RPMI8226 (cell line): ENCODE measurements around the gene PFDN5.

Experiments used
- DNase-seq: peaks from one replicate; pipeline ENCODE4 v3.0.0-alpha.2; 2015

PFDN5 gene

DNA sequence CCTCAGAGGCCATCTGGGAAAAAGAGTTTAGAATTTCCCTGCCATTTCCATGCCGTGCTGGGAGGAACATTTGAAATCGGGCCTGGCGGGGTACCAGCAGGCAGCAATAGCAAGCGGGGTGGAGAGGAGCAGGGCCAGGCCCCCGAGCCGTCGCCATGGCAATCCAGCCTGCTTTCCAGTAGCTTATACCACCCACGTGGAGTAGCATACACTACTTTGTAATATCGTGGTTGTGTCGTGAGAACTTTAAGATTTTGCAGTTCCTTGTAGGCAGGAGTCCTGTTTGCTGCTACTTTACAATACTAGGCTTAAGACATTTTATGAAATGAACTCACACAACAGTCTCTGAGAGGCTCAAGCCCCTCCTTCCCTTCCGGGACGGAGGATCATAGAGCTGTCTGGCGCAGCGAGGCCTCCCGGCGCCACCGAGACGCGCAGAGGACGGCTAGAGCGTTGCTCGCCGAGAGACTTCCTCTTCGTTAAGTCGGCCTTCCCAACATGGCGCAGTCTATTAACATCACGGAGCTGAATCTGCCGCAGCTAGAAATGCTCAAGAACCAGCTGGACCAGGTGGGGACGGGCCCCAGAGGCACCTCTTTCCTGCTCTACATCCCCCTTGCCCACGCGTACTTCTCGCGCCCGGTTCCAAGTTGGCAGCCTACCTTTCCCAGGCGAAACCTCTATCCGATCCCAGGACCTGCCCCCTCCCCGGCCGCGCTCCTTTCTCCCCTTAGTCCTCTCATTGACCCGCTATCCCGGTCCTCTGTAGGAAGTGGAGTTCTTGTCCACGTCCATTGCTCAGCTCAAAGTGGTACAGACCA lies at the start of gene PFDN5:
Gene PFDN5, plus strand, starts transcription at position 473 of the 821 bp plus-strand sequence. Its CDS starts 26 bp downstream, at position 499.
- peak; percentile 92 for DNase-seq

DNA sequence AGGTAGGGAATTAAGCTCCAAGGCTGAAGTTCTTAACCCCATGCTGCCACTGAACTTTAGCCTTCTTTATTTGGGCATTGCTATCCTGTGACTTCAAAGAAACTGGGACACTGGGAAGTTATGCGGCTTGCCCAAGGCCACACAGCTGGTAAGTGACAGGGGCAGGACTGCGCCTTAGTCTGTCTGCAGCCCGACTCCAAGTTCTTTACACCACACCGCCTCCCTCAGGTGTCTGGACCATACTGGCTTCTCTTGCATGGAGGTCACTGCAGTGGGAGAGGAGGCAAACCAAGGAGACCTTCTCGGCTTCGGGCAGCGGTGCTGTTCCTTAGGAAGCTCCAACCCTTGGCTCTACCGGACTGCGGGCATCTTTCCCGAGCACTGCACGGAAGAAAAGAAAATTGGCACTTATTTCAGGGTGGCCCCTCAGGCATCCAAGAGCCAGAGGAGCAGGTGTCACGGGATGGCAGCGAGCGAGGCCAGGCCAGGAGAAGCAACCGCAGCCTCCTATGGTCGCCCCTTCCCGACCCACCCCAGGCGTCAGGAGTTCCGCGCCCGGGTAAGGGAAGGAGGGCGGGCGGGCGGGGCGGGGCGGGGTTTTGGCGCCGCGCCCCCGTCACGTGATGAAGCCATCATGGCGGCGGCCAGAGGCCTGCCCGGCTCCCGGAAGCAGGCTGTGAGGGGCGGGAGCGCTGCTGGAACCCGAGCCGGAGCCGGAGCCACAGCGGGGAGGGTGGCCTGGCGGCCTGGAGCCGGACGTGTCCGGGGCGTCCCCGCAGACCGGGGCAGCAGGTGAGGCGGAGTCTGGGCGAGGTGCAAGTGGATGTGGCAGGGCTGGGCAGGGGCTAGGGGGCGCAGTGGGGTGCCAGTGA lies 43.6 kb upstream of the PFDN5 start:
- peak; percentile 87 for DNase-seq

DNA sequence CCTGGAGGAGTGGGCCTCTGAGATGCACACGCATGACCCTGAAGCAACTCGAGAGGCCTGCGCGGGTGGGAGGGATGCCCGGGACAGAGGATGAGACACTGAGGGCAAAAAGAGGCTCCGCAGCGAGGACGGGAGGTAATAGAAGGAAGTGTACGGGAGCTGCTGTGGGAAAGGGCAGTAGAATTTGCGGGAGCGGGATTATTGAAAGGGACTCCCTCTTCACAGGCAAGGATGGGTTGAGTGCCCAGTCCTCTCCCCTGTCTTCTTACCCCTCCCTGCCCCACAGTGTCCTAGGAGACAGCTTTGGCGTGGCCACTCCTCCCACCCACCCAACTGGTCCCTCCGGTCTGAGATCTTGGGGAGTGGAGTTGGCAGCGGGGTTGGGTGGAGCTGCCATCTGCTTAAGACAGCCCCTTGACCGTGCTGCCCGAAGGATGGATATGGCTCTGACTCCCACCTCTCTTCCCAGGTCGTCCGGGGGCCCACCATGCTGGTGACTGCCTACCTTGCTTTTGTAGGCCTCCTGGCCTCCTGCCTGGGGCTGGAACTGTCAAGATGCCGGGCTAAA lies 42.9 kb upstream of the PFDN5 start:
- no peak for DNase-seq

DNA sequence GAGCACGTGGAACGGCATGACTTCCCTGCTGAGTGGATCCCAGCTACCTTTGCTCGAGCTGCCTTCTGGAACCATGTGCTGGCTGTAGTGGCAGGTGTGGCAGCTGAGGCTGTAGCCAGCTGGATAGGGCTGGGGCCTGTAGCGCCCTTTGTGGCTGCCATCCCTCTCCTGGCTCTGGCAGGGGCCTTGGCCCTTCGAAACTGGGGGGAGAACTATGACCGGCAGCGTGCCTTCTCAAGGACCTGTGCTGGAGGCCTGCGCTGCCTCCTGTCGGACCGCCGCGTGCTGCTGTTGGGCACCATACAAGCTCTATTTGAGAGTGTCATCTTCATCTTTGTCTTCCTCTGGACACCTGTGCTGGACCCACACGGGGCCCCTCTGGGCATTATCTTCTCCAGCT lies 42.0 kb upstream of the PFDN5 start:
- DNase-seq = no peak

DNA sequence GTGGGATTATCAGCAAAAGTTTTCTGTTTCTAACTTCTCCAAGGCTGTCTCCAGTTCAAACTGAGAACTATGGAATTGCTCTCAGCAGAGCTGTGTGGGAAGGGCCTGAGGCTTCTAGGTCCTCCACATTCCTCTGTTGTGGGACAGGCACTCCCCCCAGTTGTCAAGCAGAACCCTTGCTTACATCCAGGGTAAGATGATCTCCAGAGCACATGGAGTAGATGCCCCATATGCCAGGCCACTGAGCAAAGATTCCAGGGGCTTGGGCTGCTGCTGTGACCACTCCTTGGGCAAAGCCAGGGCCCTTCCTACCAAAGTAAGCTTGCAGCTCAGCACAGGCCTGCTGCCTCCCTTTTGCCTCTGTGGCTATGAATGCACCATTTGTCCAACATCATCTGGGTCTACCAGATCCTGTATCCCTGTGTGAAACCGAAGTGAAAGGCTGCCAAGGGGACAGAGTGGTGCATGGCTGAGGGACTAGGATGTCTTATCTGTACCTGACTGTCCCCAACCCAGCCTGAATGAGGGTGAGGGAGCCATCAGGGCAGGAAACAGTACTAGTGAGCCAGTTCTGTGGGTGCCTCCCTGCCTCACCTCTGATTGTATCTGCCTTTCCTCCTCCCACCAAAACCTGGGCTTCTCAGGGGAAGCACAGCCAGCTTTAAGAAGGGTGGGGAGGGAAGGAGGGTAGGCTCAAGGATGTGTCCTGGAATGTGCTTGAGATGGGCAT lies 40.4 kb upstream of the PFDN5 start:
- DNase-seq = no peak

DNA sequence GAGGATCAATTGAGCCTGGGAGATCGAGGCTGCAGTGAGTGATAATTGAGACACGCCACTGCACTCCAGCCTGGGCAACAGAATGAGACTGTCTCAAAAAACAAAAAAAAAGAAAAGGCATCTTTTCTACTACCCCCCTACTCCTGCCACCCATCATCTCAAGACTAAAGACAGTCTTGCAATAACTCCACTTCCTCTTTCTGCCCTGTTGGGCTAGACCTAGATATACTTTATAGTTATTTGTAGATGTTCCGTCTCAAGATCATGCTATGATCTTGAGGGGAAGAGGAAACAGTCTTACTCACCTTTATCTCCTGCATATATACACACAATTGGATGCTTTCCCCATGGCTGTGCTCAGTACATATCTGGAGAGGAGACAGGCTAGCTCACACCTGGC lies 39.3 kb upstream of the PFDN5 start:
- no peak for DNase-seq

DNA sequence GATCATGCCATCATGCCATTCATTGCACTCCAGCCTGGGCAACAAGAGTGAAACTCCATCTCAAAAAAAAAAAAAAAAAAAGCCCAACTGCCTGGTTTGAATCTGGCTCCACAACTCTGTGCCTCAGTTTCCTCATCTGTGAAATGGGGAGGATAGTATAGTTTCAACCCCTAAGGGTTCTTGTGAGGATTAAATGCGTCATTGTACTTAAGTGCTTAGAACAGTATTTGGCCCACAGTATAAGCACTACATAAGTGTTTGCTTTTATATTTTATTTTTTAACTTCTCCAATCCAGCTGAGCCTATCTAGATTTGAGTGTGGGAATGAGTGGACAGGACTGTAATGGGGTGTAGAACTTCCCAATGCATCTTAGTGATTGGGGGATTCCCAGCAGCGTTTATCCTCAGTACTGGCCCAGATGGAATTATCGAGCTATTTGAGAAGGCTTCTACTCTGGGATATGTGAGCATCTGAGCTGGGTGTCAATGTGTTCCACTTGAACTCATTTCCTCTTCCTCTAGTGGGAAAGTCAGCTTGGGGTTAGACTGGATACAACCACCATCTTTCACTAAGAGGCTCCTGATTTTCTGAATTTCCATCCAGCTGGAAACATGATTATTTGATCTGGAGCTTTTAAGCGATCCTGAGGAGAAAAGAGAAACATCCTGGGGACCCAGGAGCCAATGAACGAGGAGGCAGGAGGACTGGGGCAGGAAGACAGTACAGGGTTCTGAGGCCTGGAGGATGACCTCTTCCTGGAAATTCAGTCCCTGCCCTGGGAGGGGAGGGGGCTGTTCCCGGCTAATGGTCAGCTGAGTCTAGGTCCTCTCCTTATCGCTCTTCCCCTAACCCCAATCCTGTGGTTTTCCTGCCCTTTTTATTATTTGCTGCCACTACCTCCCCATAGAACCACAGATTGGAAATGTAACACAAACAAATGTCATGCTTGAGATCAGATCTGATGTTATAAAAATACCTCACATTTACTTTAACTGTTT lies 36.5 kb upstream of the PFDN5 start:
- no peak for DNase-seq

DNA sequence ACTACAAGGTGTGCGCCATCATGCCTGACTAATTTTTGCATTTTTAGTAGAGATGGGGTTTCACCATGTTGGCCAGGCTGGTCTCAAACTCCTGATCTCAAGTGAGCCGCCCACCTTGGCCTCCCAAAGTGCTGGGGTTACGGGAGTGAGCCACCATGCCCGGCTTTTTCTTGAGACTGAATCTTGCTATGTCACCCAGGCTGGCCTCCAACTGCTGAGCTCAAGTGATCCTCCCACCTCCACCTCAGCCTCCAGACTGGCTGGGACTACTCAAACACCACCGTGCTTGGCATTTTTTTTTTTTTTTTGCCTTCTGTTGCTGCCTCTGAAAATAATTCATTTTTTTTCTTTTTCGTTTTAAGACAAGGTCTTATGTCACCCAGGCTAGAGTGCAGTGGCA lies 35.5 kb upstream of the PFDN5 start:
- no peak for DNase-seq

DNA sequence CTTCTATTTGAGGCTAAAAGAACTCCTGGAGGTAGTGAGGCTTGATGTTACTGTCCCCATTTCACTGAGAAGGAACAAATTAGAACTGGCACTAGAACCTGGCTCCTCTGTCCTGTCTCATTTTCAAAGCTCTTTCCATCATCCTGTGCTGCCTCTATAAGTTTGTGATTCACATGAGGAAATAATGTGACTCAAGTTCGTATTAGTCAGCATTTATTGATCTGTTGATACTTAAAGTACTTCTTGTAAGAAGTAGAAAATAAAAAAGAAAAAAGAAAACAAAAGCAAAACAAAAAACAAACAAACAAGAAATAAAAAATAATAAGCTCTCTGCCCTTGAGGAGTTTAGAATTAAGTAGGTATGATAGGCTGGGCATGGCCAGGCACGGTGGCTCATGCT lies 29.6 kb upstream of the PFDN5 start:
- DNase-seq = no peak

DNA sequence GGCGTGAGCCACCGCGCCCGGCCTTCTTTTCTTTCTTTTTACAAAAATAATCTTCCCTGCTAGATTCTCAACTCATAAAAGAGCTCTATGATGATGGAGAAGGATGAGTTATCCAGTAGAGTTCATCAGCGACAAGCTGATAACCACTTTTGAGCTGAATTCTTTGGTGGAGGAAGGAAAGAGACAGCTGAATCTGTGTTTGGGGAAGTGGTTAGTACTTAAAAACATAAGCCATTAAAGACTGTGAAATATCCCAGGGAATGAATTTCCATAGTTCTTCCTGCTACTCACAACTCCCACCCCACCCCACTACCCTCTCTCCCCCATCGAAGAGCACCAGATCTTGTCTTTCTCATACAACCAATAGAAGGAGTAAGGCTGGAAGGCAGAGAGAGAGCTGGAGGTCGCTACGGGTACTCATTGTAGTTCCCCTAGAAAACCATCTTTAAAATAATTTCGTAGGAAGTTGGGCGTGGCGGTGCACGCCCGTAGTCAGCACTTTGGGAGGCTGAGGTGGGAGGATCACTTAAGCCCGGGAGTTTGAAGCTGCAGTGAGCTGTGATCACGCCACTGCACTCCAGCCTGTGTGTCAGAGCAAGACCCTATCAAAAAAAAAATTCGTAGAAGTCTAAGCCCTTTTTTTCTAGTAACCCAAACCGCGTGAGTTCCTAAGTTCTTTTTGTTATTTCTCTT lies 27.9 kb upstream of the PFDN5 start:
- DNase-seq = peak; percentile 53

DNA sequence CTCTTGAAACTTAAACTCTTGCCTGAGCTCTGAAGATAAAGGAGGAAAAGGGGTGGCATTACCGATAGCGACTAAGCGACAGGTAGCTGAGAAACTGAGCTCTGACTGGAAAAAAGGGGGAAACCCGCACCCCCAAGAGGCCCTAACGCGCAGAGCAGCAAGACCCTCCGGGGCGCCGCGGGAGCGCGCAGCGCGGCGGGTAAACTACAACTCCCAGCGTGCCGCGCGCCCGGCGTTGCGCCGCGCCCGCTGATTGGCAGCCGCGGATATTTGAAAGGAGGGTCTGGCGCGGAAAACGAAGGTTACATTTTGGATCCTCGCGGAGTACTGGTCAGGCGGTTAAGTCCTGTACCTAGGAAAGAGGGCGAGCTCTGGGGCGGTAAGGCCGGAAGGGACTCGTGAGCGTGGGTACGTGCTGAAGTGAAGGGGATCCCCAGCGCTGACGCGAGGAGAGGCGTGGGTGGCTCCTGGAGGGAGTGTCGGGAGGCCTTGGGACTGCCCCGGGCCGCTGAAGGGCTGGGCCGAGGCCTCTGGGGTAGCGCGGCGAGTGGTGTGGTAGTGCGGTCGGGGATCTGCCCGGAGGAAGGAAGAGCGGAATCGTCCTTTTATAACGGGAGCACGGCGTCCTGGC lies 27.2 kb upstream of the PFDN5 start, which contains the start of gene ESPL1:
Gene ESPL1, plus strand, starts transcription at position 301 of the 631 bp plus-strand sequence. CDS start 468 bp downstream, outside the sequence.
- DNase-seq = peak; percentile 83

DNA sequence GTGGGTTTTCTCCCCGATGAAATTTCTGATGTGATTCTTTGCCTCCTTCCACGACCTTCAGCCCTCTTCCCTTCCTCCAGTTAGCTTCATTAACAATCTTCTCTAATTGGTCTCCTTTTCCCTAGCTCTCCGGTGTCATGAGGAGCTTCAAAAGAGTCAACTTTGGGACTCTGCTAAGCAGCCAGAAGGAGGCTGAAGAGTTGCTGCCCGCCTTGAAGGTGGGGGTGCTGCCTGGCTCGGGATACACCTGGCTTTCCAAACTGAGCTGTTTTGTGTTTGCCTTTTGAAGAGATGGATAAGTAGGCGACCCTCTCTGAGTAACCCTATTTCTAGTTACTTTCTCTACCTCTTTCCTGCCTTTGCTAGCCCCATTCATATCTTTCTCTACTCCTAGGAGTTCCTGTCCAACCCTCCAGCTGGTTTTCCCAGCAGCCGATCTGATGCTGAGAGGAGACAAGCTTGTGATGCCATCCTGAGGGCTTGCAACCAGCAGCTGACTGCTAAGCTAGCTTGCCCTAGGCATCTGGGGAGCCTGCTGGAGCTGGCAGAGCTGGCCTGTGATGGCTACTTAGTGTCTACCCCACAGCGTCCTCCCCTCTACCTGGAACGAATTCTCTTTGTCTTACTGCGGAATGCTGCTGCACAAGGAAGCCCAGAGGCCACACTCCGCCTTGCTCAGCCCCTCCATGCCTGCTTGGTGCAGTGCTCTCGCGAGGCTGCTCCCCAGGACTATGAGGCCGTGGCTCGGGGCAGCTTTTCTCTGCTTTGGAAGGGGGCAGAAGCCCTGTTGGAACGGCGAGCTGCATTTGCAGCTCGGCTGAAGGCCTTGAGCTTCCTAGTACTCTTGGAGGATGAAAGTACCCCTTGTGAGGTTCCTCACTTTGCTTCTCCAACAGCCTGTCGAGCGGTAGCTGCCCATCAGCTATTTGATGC lies 26.4 kb upstream of the PFDN5 start:
- DNase-seq = peak; percentile 21

DNA sequence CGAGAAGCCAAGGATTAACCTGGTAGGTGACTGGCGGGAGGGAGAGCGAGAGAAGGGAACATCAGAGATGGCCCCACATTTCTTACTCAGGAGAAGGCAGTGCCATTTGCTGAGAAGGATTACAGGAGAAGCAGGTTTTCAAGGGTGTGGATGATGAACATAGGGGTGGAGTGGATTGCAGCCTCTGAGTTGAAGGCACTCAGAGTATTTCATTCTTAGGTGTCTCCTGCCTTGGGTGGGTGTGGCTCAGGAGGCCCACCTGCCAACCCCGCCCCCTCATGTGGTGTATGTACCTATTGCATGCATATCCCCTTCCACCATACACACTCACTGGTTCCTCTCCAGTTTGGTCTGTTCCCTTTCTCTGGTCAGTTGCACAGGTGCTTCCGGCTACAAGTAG lies 20.9 kb upstream of the PFDN5 start:
- DNase-seq = no peak

DNA sequence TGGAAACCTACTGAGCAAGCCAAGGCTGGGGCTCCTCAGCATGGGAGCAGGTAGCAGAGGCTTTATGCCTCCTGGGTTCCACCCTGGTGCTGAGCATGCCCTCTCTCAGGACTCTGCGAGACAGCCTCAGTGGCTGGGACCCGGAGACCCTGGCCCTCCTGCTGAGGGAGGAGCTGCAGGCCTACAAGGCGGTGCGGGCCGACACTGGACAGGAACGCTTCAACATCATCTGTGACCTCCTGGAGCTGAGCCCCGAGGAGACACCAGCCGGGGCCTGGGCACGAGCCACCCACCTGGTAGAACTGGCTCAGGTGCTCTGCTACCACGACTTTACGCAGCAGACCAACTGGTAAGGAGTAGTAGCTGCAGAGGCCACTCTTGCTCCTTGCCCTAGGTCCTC lies 18.8 kb upstream of the PFDN5 start:
- DNase-seq = no peak

DNA sequence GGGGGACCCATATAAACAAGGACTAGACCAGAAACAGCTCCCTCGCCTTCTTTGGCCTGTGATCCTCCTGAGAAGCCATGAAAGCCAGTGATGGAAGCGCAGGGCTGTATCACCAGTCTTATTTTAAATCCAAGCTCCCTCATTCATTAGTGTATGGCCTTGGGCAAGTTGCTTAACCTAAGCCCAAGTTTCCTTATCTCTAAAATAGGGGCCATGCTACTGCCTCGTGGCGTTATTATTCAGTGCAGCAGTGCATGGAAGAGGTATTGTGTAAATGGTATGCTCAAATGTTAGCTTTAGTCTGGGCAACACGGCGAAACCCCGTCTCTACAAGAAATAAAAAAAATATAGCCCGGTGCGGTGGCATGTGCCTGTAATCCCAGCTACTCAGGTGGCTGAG lies 17.4 kb upstream of the PFDN5 start:
- no peak for DNase-seq

DNA sequence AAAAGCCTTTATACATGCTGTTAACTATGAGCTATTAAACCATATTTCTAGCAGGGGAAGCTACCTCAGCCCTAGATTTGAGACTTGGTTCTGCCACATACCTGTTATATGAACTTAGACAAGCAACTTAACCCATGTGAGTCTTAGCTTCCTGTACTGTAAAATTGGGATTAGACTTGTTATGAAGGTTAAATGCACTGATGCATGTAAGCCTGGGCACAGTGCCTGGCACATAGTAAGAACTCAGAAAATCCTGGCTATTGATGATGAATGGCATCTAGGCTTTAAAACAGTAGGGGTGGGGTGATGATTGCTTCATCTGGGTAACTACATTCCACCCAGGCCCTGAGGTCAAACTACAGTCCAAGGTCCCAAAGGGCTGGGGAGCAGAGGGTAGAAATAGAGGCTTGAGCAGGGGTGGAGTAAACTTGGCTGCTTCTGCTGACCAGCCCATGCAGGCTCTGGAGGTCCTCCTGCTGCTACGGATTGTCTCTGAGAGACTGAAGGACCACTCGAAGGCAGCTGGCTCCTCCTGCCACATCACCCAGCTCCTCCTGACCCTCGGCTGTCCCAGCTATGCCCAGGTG lies 16.0 kb upstream of the PFDN5 start:
- no peak for DNase-seq

DNA sequence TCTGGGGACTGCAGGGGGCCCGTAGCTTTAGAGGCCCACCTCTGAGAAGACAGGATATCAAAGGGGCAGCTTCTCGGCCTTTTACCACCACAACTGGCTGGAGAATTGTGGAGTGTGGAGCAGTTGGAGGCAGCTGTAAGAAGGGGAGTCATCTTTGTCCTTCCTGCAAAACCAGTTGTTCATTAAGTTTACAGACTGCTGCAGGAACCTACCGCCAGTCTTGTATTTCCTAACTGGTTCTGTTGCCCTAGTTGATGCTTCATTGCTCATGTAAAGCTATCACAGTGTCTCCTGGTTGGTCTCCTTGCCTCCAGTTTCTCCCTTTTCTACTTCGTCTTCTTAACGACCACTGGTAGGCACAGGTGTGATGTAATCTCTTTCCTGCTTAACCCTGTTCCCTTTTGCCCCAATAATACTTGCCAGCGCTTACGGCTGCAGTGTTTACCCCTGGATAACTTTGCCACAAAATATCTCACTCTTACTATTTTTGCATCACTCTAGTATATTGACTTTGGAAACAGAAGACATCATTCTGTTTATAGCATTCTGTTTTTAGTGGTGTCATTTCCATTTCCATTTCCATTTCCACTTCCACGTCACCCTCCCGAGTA lies 15.3 kb upstream of the PFDN5 start:
- no peak for DNase-seq

DNA sequence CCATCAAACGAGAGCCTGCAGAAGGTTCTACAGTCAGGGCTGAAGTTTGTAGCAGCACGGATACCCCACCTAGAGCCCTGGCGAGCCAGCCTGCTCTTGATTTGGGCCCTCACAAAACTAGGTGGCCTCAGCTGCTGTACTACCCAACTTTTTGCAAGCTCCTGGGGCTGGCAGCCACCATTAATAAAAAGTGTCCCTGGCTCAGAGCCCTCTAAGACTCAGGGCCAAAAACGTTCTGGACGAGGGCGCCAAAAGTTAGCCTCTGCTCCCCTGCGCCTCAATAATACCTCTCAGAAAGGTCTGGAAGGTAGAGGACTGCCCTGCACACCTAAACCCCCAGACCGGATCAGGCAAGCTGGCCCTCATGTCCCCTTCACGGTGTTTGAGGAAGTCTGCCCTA lies 8.9 kb upstream of the PFDN5 start:
- no peak for DNase-seq
